HG03432 (cell line): ENCODE results near the gene NGLY1.

Experiments used
- ATAC-seq: cut with Tn5 transposase; IDR thresholded peaks from one replicate; pipeline ENCODE4 v1.9.1; 2021; ENCODE audit warnings: mild to moderate bottlenecking, moderate library complexity; ENCODE audit not compliant: unreplicated experiment

The NGLY1 gene

GRCh38 chr3:25713341-25713985 is 69.8 kb downstream of the NGLY1 start:
- ATAC-seq: no peak

DNA sequence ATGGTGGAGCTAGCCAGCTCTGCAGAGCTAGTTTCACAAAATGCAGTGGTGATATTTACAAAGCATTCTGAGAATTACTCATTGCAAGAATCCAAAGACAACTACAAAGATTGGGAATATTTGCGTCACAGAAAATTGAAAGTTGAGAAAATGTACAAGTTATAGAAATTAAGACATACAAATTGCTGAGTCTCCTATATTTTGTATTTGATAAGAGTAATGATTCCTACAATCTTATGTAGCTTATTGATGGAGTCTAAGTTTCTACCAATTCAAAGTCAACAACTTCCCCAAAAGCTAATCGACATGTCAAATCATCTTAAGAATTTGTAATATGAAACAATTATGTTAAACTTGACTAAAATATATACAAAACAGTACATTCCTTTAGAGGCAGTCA is 72.2 kb downstream of the NGLY1 start:
- no peak for ATAC-seq

- ATAC-seq: no peak
Observed at GRCh38 chr3:25708036-25708435, 75.2 kb downstream of the NGLY1 start.

DNA sequence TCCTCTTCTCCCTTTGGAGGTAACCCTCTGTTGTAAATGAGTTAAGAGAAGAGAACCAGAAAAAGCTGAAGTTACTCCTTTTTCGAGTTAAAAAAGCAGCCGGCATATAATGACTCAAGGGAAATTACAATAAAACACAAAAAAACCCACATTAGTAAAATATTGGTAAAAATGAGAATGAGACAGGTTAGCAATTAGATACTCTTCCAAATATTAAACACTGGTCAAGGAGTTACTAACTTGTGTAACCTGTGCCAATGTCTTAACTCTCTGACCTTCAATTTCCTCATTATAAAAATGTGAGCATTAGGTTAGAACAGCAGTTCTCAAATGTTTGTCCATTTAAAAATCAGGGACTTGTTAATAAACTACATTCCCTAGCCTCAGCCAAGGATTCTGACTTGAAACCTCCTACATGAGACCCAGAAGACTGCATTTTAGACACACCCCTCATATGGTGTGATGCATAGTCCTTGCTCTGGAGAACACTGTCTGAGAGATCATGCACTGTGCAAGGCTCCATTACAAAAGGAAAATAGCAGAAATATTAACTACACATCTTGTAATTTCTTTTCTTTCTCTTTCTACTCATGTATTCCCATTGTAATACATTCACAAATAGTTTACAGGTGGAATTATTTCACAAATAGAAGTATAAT is 75.8 kb downstream of the NGLY1 start:
- ATAC-seq: peak; percentile 53

DNA sequence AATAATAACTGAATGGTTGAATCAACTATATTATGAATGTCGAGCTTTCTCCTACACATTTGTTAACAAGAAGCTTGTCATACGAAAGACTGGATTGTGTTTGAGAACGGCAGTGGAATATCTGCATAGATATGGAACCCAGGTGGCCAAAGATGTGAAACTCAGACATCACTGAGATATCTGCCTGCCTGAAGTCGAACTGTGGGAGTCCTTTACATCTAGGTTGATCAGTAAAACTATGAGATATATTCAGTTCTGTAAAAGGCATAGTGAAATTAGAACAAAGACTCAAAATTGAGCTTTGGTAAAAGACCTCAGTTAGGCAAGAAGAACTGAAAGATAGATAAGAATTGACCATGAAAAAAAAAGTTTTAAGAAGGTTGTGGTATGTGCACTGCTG is 77.0 kb downstream of the NGLY1 start:
- ATAC-seq: no peak

DNA sequence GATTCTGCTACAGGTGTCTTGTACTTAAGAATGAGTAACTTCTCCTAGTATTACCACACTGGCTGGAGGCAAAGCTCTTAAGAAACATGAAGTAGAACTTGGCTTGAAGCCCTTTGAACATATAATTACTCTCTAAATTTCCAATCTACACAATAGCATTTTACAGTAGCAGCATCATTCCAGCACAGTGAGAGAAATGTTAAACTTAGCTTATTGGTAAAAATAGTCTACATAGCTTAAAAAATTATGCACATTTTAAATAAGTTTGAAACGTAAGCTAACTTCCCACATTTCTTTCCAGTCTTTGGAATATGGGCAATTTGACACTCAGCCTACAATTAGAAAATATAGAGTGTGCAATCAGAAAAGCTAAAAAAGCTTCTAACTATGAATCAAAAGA is 85.7 kb downstream of the NGLY1 start:
- no peak for ATAC-seq

DNA sequence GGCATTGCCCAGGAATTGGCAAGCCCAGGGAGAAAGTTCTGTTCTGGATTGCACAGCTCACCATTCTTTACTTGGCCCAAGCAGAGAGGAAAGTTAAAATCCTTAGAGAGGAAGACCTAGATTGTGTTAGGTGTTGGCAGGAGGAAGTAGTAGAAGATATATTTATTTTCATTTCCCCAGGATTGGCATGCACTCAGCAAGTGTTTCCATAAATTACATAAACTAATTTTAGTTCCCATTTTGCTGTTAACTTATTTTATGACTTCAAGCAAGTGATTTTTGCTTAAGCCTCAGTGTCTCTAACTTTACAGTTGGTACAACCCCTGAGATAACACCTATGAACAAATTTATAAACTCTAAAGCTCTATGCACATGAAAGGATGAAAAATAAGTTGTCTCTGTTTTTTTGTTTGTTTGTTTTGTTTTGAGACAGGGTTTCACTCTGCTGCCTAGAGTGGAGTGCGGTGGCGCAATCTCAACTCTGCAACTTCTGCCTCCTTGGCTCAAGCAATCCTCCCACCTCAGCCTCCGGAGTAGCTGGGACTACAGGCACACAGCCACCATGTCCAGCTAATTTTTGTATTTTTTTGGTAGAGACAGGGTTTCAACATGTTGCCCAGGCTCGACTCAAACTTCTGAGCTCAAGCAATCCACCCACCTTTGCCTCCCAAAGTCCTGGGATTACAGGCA is 87.4 kb downstream of the NGLY1 start:
- no peak for ATAC-seq

- ATAC-seq: no peak
Observed at GRCh38 chr3:25693238-25693637, 90.0 kb downstream of the NGLY1 start.

- no peak for ATAC-seq
Observed at GRCh38 chr3:25692341-25692740, 90.9 kb downstream of the NGLY1 start.

GRCh38 chr3:25690768-25691533 is 92.3 kb downstream of the NGLY1 start:
- ATAC-seq: no peak

GRCh38 chr3:25689226-25689625 is 94.0 kb downstream of the NGLY1 start:
- ATAC-seq: no peak

- no peak for ATAC-seq
Observed at GRCh38 chr3:25687742-25688141, 95.5 kb downstream of the NGLY1 start.

DNA sequence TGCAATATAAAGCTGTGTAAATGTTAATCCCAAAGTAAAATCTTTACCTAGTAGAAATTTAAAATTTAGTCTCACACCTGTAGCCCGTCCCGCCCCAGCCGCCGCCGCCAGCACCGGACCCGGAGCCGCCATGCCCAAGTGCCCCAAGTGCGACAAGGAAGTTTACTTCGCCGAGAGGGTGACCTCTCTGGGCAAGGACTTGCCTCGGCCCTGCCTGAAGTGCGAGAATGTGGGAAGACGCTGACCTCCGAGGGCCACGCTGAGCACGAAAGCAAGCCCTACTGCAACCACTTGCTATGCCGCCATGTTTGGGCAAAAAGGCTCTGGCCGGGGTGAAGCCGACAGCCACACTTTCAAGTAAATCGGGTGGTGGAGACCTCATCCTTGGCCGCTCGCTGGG is 96.5 kb downstream of the NGLY1 start:
- ATAC-seq: no peak

DNA sequence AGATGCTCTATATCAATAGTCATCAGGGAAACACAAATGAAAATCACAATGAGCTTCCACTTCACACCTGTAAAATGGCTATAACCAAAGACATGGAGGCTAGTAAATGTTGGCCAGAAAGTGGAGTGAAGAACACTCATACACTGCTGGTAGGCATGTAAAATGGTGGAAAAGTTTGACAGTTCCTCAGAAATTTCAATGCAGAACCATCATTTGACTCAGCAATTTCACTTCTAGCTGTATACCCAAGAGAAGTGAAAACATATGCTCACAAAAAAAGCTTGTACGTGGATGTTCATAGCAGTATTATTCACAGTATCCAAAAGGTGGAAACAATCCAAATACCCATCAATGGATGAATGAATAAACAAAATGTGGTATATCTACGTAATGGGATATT is 99.4 kb downstream of the NGLY1 start:
- ATAC-seq: no peak

DNA sequence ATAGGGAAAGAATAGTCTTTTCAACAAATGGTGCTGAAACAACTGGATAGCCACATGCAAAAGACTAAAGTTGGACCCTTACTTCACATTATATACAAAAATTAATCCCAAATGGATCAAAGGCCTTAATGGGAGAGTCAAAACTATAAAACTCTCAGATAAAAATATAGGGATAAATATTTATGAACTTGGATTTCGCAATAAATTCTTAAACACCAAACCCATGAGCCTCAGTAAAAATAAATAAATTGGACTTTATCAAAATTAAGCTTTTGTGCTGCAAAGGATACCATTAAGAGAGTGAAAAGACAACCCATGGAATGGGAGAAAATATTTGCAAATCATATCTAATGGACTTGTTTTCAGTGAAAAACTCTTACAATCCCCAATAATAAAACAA is 99.8 kb downstream of the NGLY1 start:
- no peak for ATAC-seq

DNA sequence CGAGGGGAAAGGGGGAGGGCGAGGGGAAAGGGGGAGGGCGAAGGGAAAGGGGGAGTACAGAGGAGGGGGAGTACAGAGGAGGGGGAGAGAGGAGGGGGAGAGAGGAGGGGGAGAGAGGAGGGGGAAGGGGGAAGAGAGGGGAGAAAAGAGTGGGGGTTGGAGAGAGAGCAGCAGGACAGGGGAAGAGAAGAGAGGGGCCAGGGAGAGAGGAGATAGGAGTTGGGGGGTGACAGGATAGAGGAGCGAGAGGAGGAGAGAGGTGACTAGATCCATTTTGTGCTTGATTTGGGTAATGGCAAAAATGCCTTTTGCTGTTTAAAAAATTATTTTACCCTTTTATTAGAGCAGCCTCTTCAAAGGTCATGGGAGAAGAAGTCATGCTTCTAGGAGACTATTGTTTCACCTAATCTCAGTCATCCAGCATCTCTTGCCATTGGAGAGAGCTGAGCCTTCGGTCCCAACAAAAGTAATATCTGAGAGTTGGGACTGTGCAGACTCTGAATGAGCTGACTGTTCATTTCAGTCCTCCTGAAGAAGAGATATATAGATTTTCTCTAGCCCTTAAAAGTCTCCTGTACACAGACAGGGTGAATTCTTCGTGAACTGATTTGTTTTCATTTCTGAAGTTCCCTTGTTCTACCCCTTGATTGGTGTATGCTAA is 103.5 kb downstream of the NGLY1 start:
- ATAC-seq: no peak

DNA sequence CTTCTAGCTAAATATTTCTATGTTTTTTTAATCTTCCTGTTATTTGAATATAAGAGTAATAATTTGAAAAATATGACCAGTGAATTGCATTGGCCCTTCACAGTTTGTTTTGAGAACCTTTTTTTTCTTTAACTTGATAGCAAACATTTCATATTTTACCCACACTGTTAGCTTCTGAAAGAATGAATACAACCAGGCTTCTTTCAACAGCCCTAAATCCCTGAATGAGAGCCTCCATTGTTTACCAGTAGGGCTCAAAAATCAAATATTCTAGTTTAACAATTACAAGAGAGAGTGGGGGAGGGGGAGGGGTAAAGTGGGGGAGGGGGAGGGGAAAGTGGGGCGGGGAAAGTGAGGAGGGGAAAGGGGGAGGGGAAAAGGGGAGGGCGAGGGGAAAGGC is 104.1 kb downstream of the NGLY1 start:
- no peak for ATAC-seq

DNA sequence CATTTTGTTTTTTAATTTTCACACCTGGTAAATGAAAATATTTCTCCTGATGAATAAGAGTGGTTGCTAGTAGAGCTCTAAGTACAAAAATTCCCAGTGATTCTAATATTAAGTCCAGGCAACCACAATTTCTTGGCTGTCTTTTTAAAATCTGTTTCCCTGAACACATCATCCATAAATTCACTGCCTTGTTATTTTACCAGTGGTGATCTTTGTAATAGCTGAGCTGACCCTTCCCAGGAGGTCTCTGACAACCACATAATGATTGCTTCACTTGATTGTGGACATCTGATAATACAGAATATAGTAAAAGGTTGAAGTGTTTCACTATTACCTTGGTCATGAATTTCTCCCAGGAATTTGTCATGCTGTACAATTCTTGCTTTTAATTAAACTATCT is 104.7 kb downstream of the NGLY1 start:
- ATAC-seq: no peak

DNA sequence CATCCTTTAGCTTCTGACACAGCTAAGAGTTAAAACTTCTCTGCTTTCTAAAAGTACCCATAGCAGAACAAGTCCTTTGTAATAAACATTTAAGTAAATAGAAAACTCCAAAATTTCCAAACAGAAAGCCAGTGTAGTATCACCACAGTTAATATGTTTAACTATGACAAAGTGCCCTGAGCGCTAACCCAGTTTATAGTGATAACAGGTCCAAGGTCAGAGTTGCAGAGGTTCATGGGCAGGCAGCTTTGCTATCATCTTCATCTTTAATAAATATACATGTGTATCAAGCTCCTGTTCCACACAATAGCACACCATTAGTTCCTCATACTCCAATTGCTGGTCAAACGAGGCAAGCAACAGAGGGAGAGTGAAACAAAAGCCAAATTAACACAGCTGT is 106.1 kb downstream of the NGLY1 start:
- ATAC-seq: no peak

DNA sequence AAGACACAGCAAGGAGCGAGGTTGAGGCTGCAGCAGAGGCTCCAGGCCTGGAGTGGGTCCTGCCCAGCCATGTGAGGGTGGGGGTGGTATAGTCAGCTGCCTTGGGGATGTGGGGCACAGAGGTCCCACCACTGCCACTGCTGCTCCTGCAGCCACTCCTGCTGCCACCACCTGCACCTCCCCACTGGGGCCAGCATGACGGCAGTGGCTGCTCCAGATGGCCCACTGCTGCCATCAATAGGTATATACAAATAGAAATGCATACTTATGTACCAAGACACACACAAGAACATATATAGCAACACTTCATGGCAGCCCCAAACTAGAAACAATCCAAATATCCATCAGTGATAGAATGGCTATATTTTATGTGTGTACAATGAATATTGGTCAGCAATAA is 108.6 kb downstream of the NGLY1 start:
- ATAC-seq: no peak

DNA sequence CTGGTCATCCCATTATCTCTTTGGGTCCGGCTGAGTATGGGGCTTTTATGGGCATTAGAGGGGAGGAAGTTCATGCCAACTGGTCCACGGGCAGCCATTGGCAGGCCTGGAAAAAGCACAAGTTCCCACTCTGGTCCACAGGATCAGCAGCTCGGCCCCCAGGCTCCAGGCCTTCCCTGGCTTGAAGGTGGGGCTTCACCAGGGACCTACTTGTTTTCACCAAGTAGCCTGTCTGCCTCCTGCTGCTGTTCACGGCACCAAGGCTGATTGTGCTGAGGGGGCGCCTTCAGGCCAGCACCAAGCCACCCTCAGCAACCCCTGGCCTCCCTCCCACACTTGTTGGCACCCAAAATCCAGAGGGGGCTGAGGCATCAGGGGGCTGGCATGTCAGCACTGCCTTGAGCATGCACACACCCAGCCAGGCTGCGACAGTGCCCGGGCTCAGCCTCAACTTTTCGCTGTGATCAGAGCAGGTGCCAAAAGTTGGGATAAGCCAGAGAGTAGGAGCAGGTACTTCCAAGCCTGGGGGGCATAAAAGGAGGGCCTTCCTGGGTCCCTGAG is 109.4 kb downstream of the NGLY1 start:
- no peak for ATAC-seq
